ENCODE measurements around the gene CALML4.
"Not testable (repeated sequence)": the region's sequence is repeated elsewhere in the genome, so short reads cannot be mapped to it uniquely, and the experiment has no call there.

CALML4 gene

GRCh38 chr15:68176601-68177000 lies 28.5 kb downstream of the CALML4 start:
- DNase-seq (ENCODE audit: low read depth), result no peak
- TF ChIP-seq CTCF (IDR thresholded peaks at IDR 0.05; ENCODE audit: insufficient read depth, low read depth, low read length, missing control alignments), result no peak
- H3K4me3 ChIP-seq (ENCODE audit: low read depth, low read length), result no peak overlapping the region

- no peak for DNase-seq (ENCODE audit: low read depth)
- H3K4me3 ChIP-seq (ENCODE audit: low read depth, low read length), result no peak overlapping the region
- no peak for TF ChIP-seq CTCF (IDR thresholded peaks at IDR 0.05; ENCODE audit: insufficient read depth, low read depth, low read length, missing control alignments)
Measured at GRCh38 chr15:68175526-68175925, 29.6 kb downstream of the CALML4 start.

- H3K4me3 ChIP-seq (ENCODE audit: low read depth, low read length), result no peak overlapping the region
- no peak for DNase-seq (ENCODE audit: low read depth)
- no peak for TF ChIP-seq CTCF (IDR thresholded peaks at IDR 0.05; ENCODE audit: insufficient read depth, low read depth, low read length, missing control alignments)
Measured at GRCh38 chr15:68173119-68173518, 32.0 kb downstream of the CALML4 start.

GRCh38 chr15:68172037-68172436 lies 33.1 kb downstream of the CALML4 start:
- not testable (repeated sequence) for DNase-seq (ENCODE audit: low read depth); H3K4me3 ChIP-seq (ENCODE audit: low read depth, low read length)

- no peak for DNase-seq (ENCODE audit: low read depth)
- H3K4me3 ChIP-seq (ENCODE audit: low read depth, low read length), result no peak overlapping the region
- no peak for TF ChIP-seq CTCF (IDR thresholded peaks at IDR 0.05; ENCODE audit: insufficient read depth, low read depth, low read length, missing control alignments)
Measured at GRCh38 chr15:68166847-68167246, 38.3 kb downstream of the CALML4 start.

GRCh38 chr15:68163191-68163590 lies 41.9 kb downstream of the CALML4 start:
- DNase-seq (ENCODE audit: low read depth), result no peak
- H3K4me3 ChIP-seq (ENCODE audit: low read depth, low read length), result no peak overlapping the region
- TF ChIP-seq CTCF (IDR thresholded peaks at IDR 0.05; ENCODE audit: insufficient read depth, low read depth, low read length, missing control alignments), result no peak

- no peak overlapping the region for H3K4me3 ChIP-seq (ENCODE audit: low read depth, low read length)
- DNase-seq (ENCODE audit: low read depth), result no peak
- no peak for TF ChIP-seq CTCF (IDR thresholded peaks at IDR 0.05; ENCODE audit: insufficient read depth, low read depth, low read length, missing control alignments)
Measured at GRCh38 chr15:68158046-68158628, 47.0 kb downstream of the CALML4 start.
